Coronary artery (tissue), 2 donors: ENCODE results near the gene USP14.

Experiments
- DNase-seq: peaks from one replicate; pipeline ENCODE4 v3.0.0-alpha.2; 2017; ENCODE audit warnings: low spot score
- H3K27ac ChIP-seq, 2 donors: fragments of 200-600 bp; sonication (generic); one replicate each; pipeline ENCODE4 v1.5.1; 2016 to 2019
- H3K4me3 ChIP-seq: fragments of 200-600 bp; sonication (generic); 2 replicates; pipeline ENCODE4 v1.5.1; 2016; ENCODE audit warnings: mild to moderate bottlenecking, moderate library complexity
- CTCF ChIP-seq: fragments of 200-600 bp; sonication (generic); IDR thresholded peaks from one replicate; pipeline ENCODE4 v1.5.1; 2019; ENCODE audit warnings: antibody characterized with exemption

USP14 gene

GRCh38 chr18:255171-255570, 96.8 kb downstream of the USP14 start:
- no peak for TF ChIP-seq CTCF
- H3K4me3 ChIP-seq = no peak overlapping the region
- no peak for DNase-seq

GRCh38 chr18:260547-260946, 102.2 kb downstream of the USP14 start:
- H3K27ac ChIP-seq = no peak overlapping the region
- DNase-seq = no peak
- H3K4me3 ChIP-seq = no peak overlapping the region
- no peak for TF ChIP-seq CTCF

More at GRCh38 chr18:255171-255570, 96.8 kb downstream of the USP14 start:
- H3K27ac ChIP-seq = no peak overlapping the region

- DNase-seq = no peak
- TF ChIP-seq CTCF = no peak
- Histone ChIP-seq H3K27ac (no peak overlapping the region), H3K4me3 (no peak overlapping the region)
Observed at GRCh38 chr18:261398-262073, 103.2 kb downstream of the USP14 start.
